Endodermal cell (in vitro differentiated cells): ENCODE results near the gene LRFN2. TPM values are rescaled to one million over a fixed set of nuclear protein-coding genes. Genes with fewer than 3 reads are reported as not detected.

Experiments used
- DNase-seq: peaks from one replicate; pipeline ENCODE4 v3.0.0-alpha.2; 2017
- H3K27ac ChIP-seq: 2 replicates; pipeline ENCODE4 v1.5.1; 2013; ENCODE audit warnings: mild to moderate bottlenecking, low read depth, low read length, moderate library complexity
- H3K27me3 ChIP-seq: 2 replicates; pipeline ENCODE4 v1.6.1; 2013; ENCODE audit warnings: mild to moderate bottlenecking, low read length, moderate library complexity; ENCODE audit not compliant: insufficient read depth, control insufficient read depth, poor library complexity, severe bottlenecking
- H3K36me3 ChIP-seq: 2 replicates; pipeline ENCODE4 v1.7.0; 2013; ENCODE audit warnings: mild to moderate bottlenecking, low read length, moderate library complexity; ENCODE audit not compliant: control insufficient read depth, insufficient read depth
- H3K4me1 ChIP-seq: one replicate; pipeline ENCODE4 v1.7.0; 2013; ENCODE audit warnings: low read length; ENCODE audit not compliant: control insufficient read depth, insufficient read depth
- H3K4me3 ChIP-seq: 2 replicates; pipeline ENCODE4 v1.5.1; 2013; ENCODE audit warnings: mild to moderate bottlenecking, low read length, moderate library complexity
- H3K9ac ChIP-seq: 2 replicates; pipeline ENCODE4 v1.6.1; 2013; ENCODE audit warnings: mild to moderate bottlenecking, low read length, moderate library complexity; ENCODE audit not compliant: poor library complexity, severe bottlenecking; ENCODE audit errors: extremely low read depth
- H3K9me3 ChIP-seq: 2 replicates; pipeline ENCODE4 v1.6.1; 2013; ENCODE audit warnings: mild to moderate bottlenecking, low read length, moderate library complexity; ENCODE audit not compliant: control insufficient read depth
- H3K27ac Mint-ChIP-seq: 2 replicates; pipeline ENCODE4 v1.8.0; 2020; ENCODE audit warnings: mixed read lengths
- H3K27me3 Mint-ChIP-seq: 2 replicates; pipeline ENCODE4 v1.8.0; 2021; ENCODE audit warnings: mild to moderate bottlenecking, mixed read lengths; ENCODE audit not compliant: insufficient read depth
- H3K36me3 Mint-ChIP-seq: 2 replicates; pipeline ENCODE4 v1.8.0; 2020; ENCODE audit warnings: low read depth, mixed read lengths
- H3K4me1 Mint-ChIP-seq: 2 replicates; pipeline ENCODE4 v1.8.0; 2020; ENCODE audit warnings: mixed read lengths
- H3K4me3 Mint-ChIP-seq: 2 replicates; pipeline ENCODE4 v1.8.0; 2020; ENCODE audit warnings: mild to moderate bottlenecking, moderate library complexity, mixed read lengths
- H3K9me3 Mint-ChIP-seq: 2 replicates; pipeline ENCODE4 v1.8.0; 2020; ENCODE audit warnings: mild to moderate bottlenecking, mixed read lengths
- CTCF ChIP-seq: fragments of 200-600 bp; sonication (generic); conservative IDR thresholded peaks from 2 replicates; pipeline ENCODE4 v1.5.0; 2021; ENCODE audit warnings: antibody characterized with exemption, mild to moderate bottlenecking
- WGBS, 2 experiments: methylation state at CpG; one replicate each; pipeline versions ENCODE4 v1.1.5 to v1.1.7; 2013; ENCODE audit warnings: missing lambda C conversion rate in 2 of 2, mixed read lengths in 1 of 2; ENCODE audit not compliant: insufficient coverage in 1 of 2, insufficient read length in 1 of 2; 5-methylcytosine and 5-hydroxymethylcytosine counted together
- total RNA-seq, 2 donors: library from RNA; stranded (reverse); fragmentation: NEBNext Ultra II Directional in 1 of 2; extraction: Animal tissue kit (Norgen Biotek cat#: 25700) in 1 of 2; gene quantifications; 2 replicates in 1 of 2; 3 replicates in 1 of 2; pipeline ENCODE4 v1.2.1, GENCODE V29; 2021

The LRFN2 gene
- total RNA-seq, 2 donors from 2014 or later, result 0.15 TPM; not detected in 1

GRCh38 chr6:40355532-40355931 lies 231.6 kb downstream of the LRFN2 start:
- Mint-ChIP-seq H3K36me3 (no peaks in the 10 kb centered on the region), H3K4me3 (no peak overlapping the region), H3K4me1 (peaks cover 17% of the 10 kb centered on the region), H3K9me3 (no peaks in the 10 kb centered on the region), H3K27me3 (no peaks in the 10 kb centered on the region), H3K27ac (no peak overlapping the region)
- Histone ChIP-seq H3K4me3 (no peak overlapping the region), H3K27me3 (no peaks in the 10 kb centered on the region), H3K27ac (no peak overlapping the region), H3K36me3 (no peaks in the 10 kb centered on the region), H3K9ac (no peak overlapping the region), H3K4me1 (peaks cover 16% of the 10 kb centered on the region), H3K9me3 (no peaks in the 10 kb centered on the region)
- WGBS, 2 experiments, result 80 to 91% methylated on average over 1 to 2 of the region's 2 CpGs
- peak; percentile 14 for DNase-seq
- TF ChIP-seq CTCF, result no peak

GRCh38 chr6:40355066-40355465 lies 232.1 kb downstream of the LRFN2 start:
- Histone ChIP-seq H3K36me3 (no peaks in the 10 kb centered on the region), H3K4me3 (no peak overlapping the region), H3K4me1 (peaks cover 16% of the 10 kb centered on the region), H3K27me3 (no peaks in the 10 kb centered on the region), H3K9ac (no peak overlapping the region), H3K9me3 (no peaks in the 10 kb centered on the region), H3K27ac (no peak overlapping the region)
- DNase-seq, result no peak
- H3K4me1 Mint-ChIP-seq, result peaks cover 12% of the 10 kb centered on the region
- WGBS, 2 experiments, result 91 to 100% methylated on average over 1 of the region's 1 CpG
- no peaks in the 10 kb centered on the region for H3K36me3 Mint-ChIP-seq
- H3K27me3 Mint-ChIP-seq, result no peaks in the 10 kb centered on the region
- no peaks in the 10 kb centered on the region for H3K9me3 Mint-ChIP-seq
- no peak for TF ChIP-seq CTCF
- no peak overlapping the region for H3K4me3 Mint-ChIP-seq
- no peak overlapping the region for H3K27ac Mint-ChIP-seq

- Histone ChIP-seq H3K36me3 (no peaks in the 10 kb centered on the region), H3K4me1 (peaks cover 10% of the 10 kb centered on the region), H3K27me3 (no peaks in the 10 kb centered on the region), H3K4me3 (no peak overlapping the region), H3K9me3 (no peaks in the 10 kb centered on the region), H3K27ac (no peak overlapping the region), H3K9ac (no peak overlapping the region)
- Mint-ChIP-seq H3K4me3 (no peak overlapping the region), H3K27ac (no peak overlapping the region), H3K4me1 (peaks cover 1% of the 10 kb centered on the region), H3K9me3 (no peaks in the 10 kb centered on the region), H3K36me3 (no peaks in the 10 kb centered on the region), H3K27me3 (no peaks in the 10 kb centered on the region)
- TF ChIP-seq CTCF, result no peak
- peak; percentile 31 for DNase-seq
These were observed 233.2 kb downstream of the LRFN2 start for GRCh38 chr6:40353967-40354452.
